GM12878 (cell line): ENCODE results near the gene ATP2A3. TPM values are rescaled to one million over a fixed set of nuclear protein-coding genes. Genes with fewer than 3 reads are reported as not detected.
"Not testable (repeated sequence)": the region's sequence is repeated elsewhere in the genome, so short reads cannot be mapped to it uniquely, and the experiment has no call there.

Experiments used
- ATAC-seq: fragments of 200-7000 bp; cut with Tn5 transposase; 3 replicates; pipeline ENCODE4 v1.9.1; 2020; ENCODE audit warnings: mild to moderate bottlenecking, moderate library complexity
- BruUV-seq: library from RNA; stranded (reverse); fragments of 400-500 nt; replicated peaks from 2 replicates; lab custom pipeline; 2021; lab: Mats Ljungman, UMichigan
- CTCF ChIA-PET: fragments of 300-600 bp; sonication (Branson Sonifier 250); formaldehyde crosslinking; extraction: SDS; loops from one replicate; lab custom pipeline; 2021; ENCODE audit warnings: inconsistent platforms; lab: Yijun Ruan, JAX
- POLR2A ChIA-PET: fragments of 350-600 bp; formaldehyde crosslinking; extraction: SDS; loops from one replicate; lab custom pipeline; 2021; ENCODE audit warnings: inconsistent platforms; lab: Charles Lee
- RAD21 ChIA-PET: fragments of 300-600 bp; sonication (Branson Sonifier 250); formaldehyde crosslinking; loops from one replicate; lab custom pipeline; 2023; ENCODE audit warnings: antibody characterized with exemption; ENCODE audit not compliant: unreplicated experiment; lab: Charles Lee
- SMC1A ChIA-PET: fragments of 300-600 bp; sonication (Branson Sonifier 250); formaldehyde crosslinking; loops from one replicate; lab custom pipeline; 2023; ENCODE audit not compliant: unreplicated experiment, uncharacterized antibody; lab: Charles Lee
- DNase-seq: peaks from one replicate; pipeline ENCODE4 v3.0.0-alpha.2; 2011; ENCODE audit warnings: low read depth, low spot score
- FAIRE-seq: peaks from 3 replicates; lab custom pipeline; 2011; peaks lifted over from hg19 to GRCh38; lab: Jason Lieb, UNC
- H2AFZ ChIP-seq: 2 replicates; pipeline ENCODE4 v1.6.0; 2011; ENCODE audit warnings: low read depth, low read length, control low read depth; ENCODE audit not compliant: control insufficient read depth
- H3K27ac ChIP-seq: 2 replicates; pipeline ENCODE4 v1.5.1; 2011; ENCODE audit warnings: control low read depth; ENCODE audit not compliant: control insufficient read depth, insufficient read depth
- H3K27me3 ChIP-seq, 2 experiments: replicated peaks in 1 of 2; 2 replicates each; pipeline versions ENCODE4 v1.6.0 to v1.6.1; 2011; ENCODE audit warnings: low read length in 1 of 2; ENCODE audit not compliant: control insufficient read depth in 2 of 2, insufficient read depth in 2 of 2
- H3K36me3 ChIP-seq, 2 experiments: 2 replicates each; pipeline ENCODE4 v1.5.1; 2011; ENCODE audit warnings: low read length in 1 of 2; ENCODE audit not compliant: control insufficient read depth in 2 of 2, insufficient read depth in 2 of 2
- H3K4me1 ChIP-seq: 2 replicates; pipeline ENCODE4 v1.6.1; 2011; ENCODE audit warnings: mild to moderate bottlenecking, low read length, moderate library complexity, mixed read lengths; ENCODE audit not compliant: control insufficient read depth, insufficient read depth
- H3K4me2 ChIP-seq: 2 replicates; pipeline ENCODE4 v1.6.0; 2011; ENCODE audit warnings: control low read depth; ENCODE audit not compliant: control insufficient read depth, insufficient read depth
- H3K4me3 ChIP-seq: fragments of 200-600 bp; sonication (generic); 2 replicates; pipeline ENCODE4 v1.5.1; 2016
- H3K79me2 ChIP-seq: 2 replicates; pipeline ENCODE4 v1.6.0; 2011; ENCODE audit warnings: low read length; ENCODE audit not compliant: control insufficient read depth, insufficient read depth
- H3K9ac ChIP-seq: 2 replicates; pipeline ENCODE4 v1.8.0; 2011; ENCODE audit warnings: low read length, control low read depth, mixed read lengths; ENCODE audit not compliant: control insufficient read depth, insufficient read depth
- H3K9me3 ChIP-seq: replicated peaks from 3 replicates; pipeline ENCODE4 v1.5.1; 2011; ENCODE audit warnings: mild to moderate bottlenecking, low read length; ENCODE audit not compliant: control insufficient read depth, insufficient read depth
- H4K20me1 ChIP-seq: 2 replicates; pipeline ENCODE4 v1.6.0; 2011; ENCODE audit not compliant: control insufficient read depth, insufficient read depth
- ATF7 ChIP-seq: fragments of 450-650 bp; IDR thresholded peaks from 2 replicates; pipeline ENCODE4 v1.6.1; 2016; ENCODE audit warnings: low read depth, mild to moderate bottlenecking
- BRCA1 ChIP-seq: IDR thresholded peaks from 2 replicates; pipeline ENCODE4 v1.6.1; 2011; ENCODE audit warnings: low read depth, low read length, improper control_type of control experiment
- FOS ChIP-seq: IDR thresholded peaks from 3 replicates; pipeline ENCODE4 v1.6.1; 2011; ENCODE audit warnings: borderline replicate concordance; ENCODE audit not compliant: insufficient read length; ENCODE audit errors: extremely low read depth
- FOXM1 ChIP-seq: IDR thresholded peaks from 2 replicates; pipeline ENCODE4 v1.6.1; 2012; ENCODE audit warnings: low read depth, mild to moderate bottlenecking, inconsistent platforms, low read length, moderate library complexity
- IRF4 ChIP-seq: IDR thresholded peaks from 2 replicates; pipeline ENCODE4 v1.6.1; 2011; ENCODE audit warnings: low read depth, low read length
- PAX5 ChIP-seq: IDR thresholded peaks from 2 replicates; pipeline ENCODE4 v1.6.1; 2011; ENCODE audit warnings: low read depth, low read length, borderline replicate concordance
- RB1 ChIP-seq: fragments of 450-650 bp; formaldehyde crosslinking; IDR thresholded peaks from 2 replicates; pipeline ENCODE4 v1.6.1; 2017; ENCODE audit warnings: mild to moderate bottlenecking, borderline replicate concordance
- RCOR1 ChIP-seq: conservative IDR thresholded peaks from 2 replicates; pipeline ENCODE4 v1.6.1; 2012; ENCODE audit warnings: low read depth, low read length, improper control_type of control experiment
- RFX5 ChIP-seq: IDR thresholded peaks from 2 replicates; pipeline ENCODE4 v1.6.1; 2011; ENCODE audit warnings: low read depth, low read length, improper control_type of control experiment
- ZNF384 ChIP-seq: IDR thresholded peaks from 2 replicates; pipeline ENCODE4 v1.6.1; 2012; ENCODE audit warnings: low read depth, mild to moderate bottlenecking, low read length, improper control_type of control experiment, borderline replicate concordance
- WGBS: methylation state at CpG from one replicate; pipeline ENCODE4 v1.1.6; 2016; ENCODE audit warnings: low lambda C conversion rate; ENCODE audit not compliant: insufficient replicate concordance, insufficient coverage; ENCODE audit errors: missing lambda C conversion rate; 5-methylcytosine and 5-hydroxymethylcytosine counted together
- in situ Hi-C: fragments of 300-500 bp; cut with MboI; formaldehyde crosslinking; loops from 9 replicates; pipeline ENCODE4 v1.14.3; 2018; ENCODE audit warnings: mixed read lengths
- intact Hi-C: fragments of 100-400 bp; cut with micrococcal nuclease; formaldehyde crosslinking; loops from one replicate; pipeline ENCODE4 v1.14.2; 2022; ENCODE audit not compliant: unreplicated experiment
- polyA plus RNA-seq, 11 experiments: library from polyadenylated mRNA; depleted of rRNA in 4 of 11; unstranded in 6 of 11; stranded (reverse) in 5 of 11; fragments of >200 nt; fragmentation: Nextera tagmentation in 4 of 11; fragmentation: Illumina TruSeq in 1 of 11; extraction: Ambion mirVana in 4 of 11; extraction: Trizol in 1 of 11; gene quantifications; 1 replicate in 1 of 11; 2 replicates in 10 of 11; pipeline versions ENCODE4 v1.2.1 to v1.2.3, GENCODE V29; 2011 to 2016; ENCODE audit warnings: inconsistent platforms in 2 of 11, missing spikeins in 2 of 11, low read depth in 1 of 11
- total RNA-seq, 4 experiments: library from RNA; depleted of rRNA in 3 of 4; stranded (reverse); fragments of >200 nt in 3 of 4; fragmentation: Illumina TruSeq in 1 of 4; extraction: Trizol in 1 of 4; gene quantifications; 2 replicates each; pipeline versions ENCODE4 v1.2.1 to v1.2.3, GENCODE V29; 2013 to 2021
- TF ChIP-seq, protein P1 (sequence below): IDR thresholded peaks from 2 replicates; pipeline ENCODE4 v1.6.1; 2012; ENCODE audit warnings: low read depth, low read length, improper control_type of control experiment

The ATP2A3 gene
- total and polyA plus RNA-seq, 10 of the 15 experiments (the other 5 are each of a cell fraction or from before 2014, with no cell fraction given): 1.0 to 99.2 (median 37.9) TPM

GRCh38 chr17:3992370-3992769, 28.1 kb upstream of the ATP2A3 start:
- DNase-seq: no peak
- ChIA-PET SMC1A (no interaction called here), CTCF (interaction anchor here (2.1 kb wide), 1 partner anchor 78 kb away, joined by 8 read pairs; no protein-coding TSS in a partner anchor), RAD21 (interaction anchor here (0.6 to 0.7 kb wide), 2 partner anchors 9 to 109 kb away, joined by 3 to 8 read pairs; no protein-coding TSS in a partner anchor)
- no peaks in the 10 kb centered on the region for H3K36me3 ChIP-seq
- peaks cover 20% of the 10 kb centered on the region for H3K4me1 ChIP-seq
- FAIRE-seq: no peak
- 89% methylated on average over 4 of the region's 5 CpGs for WGBS
- BruUV-seq: no TSS peak
- peaks cover 4% of the 10 kb centered on the region for H3K9me3 ChIP-seq
- H3K27ac ChIP-seq: no peak overlapping the region
- no peak overlapping the region for H3K9ac ChIP-seq
- no peak for ATAC-seq
- no peaks in the 10 kb centered on the region for H3K79me2 ChIP-seq
- TF ChIP-seq PAX5: no peak
- no peak for TF ChIP-seq ZNF384
- no peak for TF ChIP-seq ATF7
- TF ChIP-seq, protein P1, sequence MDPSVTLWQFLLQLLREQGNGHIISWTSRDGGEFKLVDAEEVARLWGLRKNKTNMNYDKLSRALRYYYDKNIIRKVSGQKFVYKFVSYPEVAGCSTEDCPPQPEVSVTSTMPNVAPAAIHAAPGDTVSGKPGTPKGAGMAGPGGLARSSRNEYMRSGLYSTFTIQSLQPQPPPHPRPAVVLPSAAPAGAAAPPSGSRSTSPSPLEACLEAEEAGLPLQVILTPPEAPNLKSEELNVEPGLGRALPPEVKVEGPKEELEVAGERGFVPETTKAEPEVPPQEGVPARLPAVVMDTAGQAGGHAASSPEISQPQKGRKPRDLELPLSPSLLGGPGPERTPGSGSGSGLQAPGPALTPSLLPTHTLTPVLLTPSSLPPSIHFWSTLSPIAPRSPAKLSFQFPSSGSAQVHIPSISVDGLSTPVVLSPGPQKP: no peak
- no peak for TF ChIP-seq FOS
- TF ChIP-seq RFX5: no peak
- no peak for TF ChIP-seq FOXM1
- no peak for TF ChIP-seq BRCA1
- no peak for TF ChIP-seq IRF4
- no peak for TF ChIP-seq RB1
- no peak for TF ChIP-seq RCOR1
- TF ChIP-seq, all 136 proteins: peak for 0
- Histone ChIP-seq H3K4me3 (no peak overlapping the region), H3K27me3 (no peaks in the 10 kb centered on the region), H2AFZ (no peak overlapping the region), H3K4me2 (no peak overlapping the region), H4K20me1 (no peaks in the 10 kb centered on the region)
- in situ Hi-C loops (no loop called here), intact Hi-C loops (no loop called here)
- POLR2A ChIA-PET: no interaction called here

GRCh38 chr17:3991699-3992098, 27.5 kb upstream of the ATP2A3 start:
- in situ Hi-C loops, H3K79me2 ChIP-seq, ATAC-seq, H3K27me3 ChIP-seq, DNase-seq, H3K4me3 ChIP-seq, BruUV-seq, H4K20me1 ChIP-seq, H3K36me3 ChIP-seq, FAIRE-seq, CTCF ChIA-PET, H3K9ac ChIP-seq, H2AFZ ChIP-seq, SMC1A ChIA-PET, intact Hi-C loops, POLR2A ChIA-PET, H3K4me2 ChIP-seq, H3K27ac ChIP-seq, H3K9me3 ChIP-seq: not testable (repeated sequence)
- RAD21 ChIA-PET: interaction anchor here (0.6 kb wide), 1 partner anchor 10 kb away, joined by 8 read pairs; no protein-coding TSS in a partner anchor
- H3K4me1 ChIP-seq: peaks cover 26% of the 10 kb centered on the region
- WGBS: 79% methylated on average over 3 of the region's 3 CpGs
